WTC11 (cell line): ENCODE measurements around the gene CPA4. TPM values are rescaled to one million over a fixed set of nuclear protein-coding genes. Genes with fewer than 3 reads are reported as not detected.

ENCODE experiments used
- ATAC-seq: fragments of 200-7000 bp; cut with Tn5 transposase; 2 replicates; pipeline ENCODE4 v1.10.0; 2021; ENCODE audit warnings: mild to moderate bottlenecking, moderate library complexity
- CTCF ChIA-PET: fragments of 300-600 bp; sonication (Branson Sonifier 250); formaldehyde crosslinking; loops from one replicate; lab custom pipeline; 2021; ENCODE audit warnings: antibody characterized with exemption; lab: Charles Lee
- POLR2A ChIA-PET: fragments of 350-600 bp; sonication (Branson Sonifier 250); formaldehyde crosslinking; loops from one replicate; lab custom pipeline; 2021; ENCODE audit warnings: antibody characterized with exemption; lab: Charles Lee
- DNase-seq: peaks from one replicate; pipeline ENCODE4 v3.0.0; 2021; ENCODE audit warnings: low spot score
- H3K27ac Mint-ChIP-seq: 2 replicates; pipeline ENCODE4 v1.8.0; 2021; ENCODE audit warnings: mixed read lengths
- H3K27me3 Mint-ChIP-seq: 2 replicates; pipeline ENCODE4 v1.8.0; 2021; ENCODE audit warnings: low read depth, mild to moderate bottlenecking, moderate library complexity, mixed read lengths
- H3K36me3 Mint-ChIP-seq: 2 replicates; pipeline ENCODE4 v1.8.0; 2021; ENCODE audit warnings: mixed read lengths
- H3K4me1 Mint-ChIP-seq: 2 replicates; pipeline ENCODE4 v1.8.0; 2022; ENCODE audit warnings: mixed read lengths
- H3K4me3 Mint-ChIP-seq: 2 replicates; pipeline ENCODE4 v1.8.0; 2021; ENCODE audit warnings: mild to moderate bottlenecking, moderate library complexity, mixed read lengths
- H3K9me3 Mint-ChIP-seq: 2 replicates; pipeline ENCODE4 v1.8.0; 2021; ENCODE audit warnings: mixed read lengths
- ATF6 ChIP-seq: sonication (generic); formaldehyde crosslinking; IDR thresholded peaks from 2 replicates; pipeline ENCODE4 v1.8.1; 2023; ENCODE audit warnings: mild to moderate bottlenecking, missing genetic modification reagents
- CTCF ChIP-seq: fragments of 200-600 bp; IDR thresholded peaks from 2 replicates; pipeline ENCODE4 v1.8.0; 2022; ENCODE audit warnings: antibody characterized with exemption
- E2F1 ChIP-seq: sonication (generic); formaldehyde crosslinking; IDR thresholded peaks from 2 replicates; pipeline ENCODE4 v1.8.0; 2022; ENCODE audit warnings: mild to moderate bottlenecking, missing genetic modification reagents
- ERG ChIP-seq: fragments of 250-450 bp; sonication (Bioruptor Pico); IDR thresholded peaks from 2 replicates; pipeline ENCODE4 v1.8.0; 2021; ENCODE audit warnings: mild to moderate bottlenecking
- FOXP4 ChIP-seq: sonication (generic); formaldehyde crosslinking; IDR thresholded peaks from 2 replicates; pipeline ENCODE4 v1.8.0; 2022; ENCODE audit warnings: mild to moderate bottlenecking, missing genetic modification reagents
- JAZF1 ChIP-seq: fragments of 250-450 bp; sonication (Bioruptor Pico); IDR thresholded peaks from 2 replicates; pipeline ENCODE4 v1.9.0; 2021; ENCODE audit warnings: moderate library complexity, mild to moderate bottlenecking, inconsistent platforms
- KAT7 ChIP-seq: sonication (generic); formaldehyde crosslinking; IDR thresholded peaks from 2 replicates; pipeline ENCODE4 v1.8.1; 2023; ENCODE audit warnings: missing genetic modification reagents, mild to moderate bottlenecking, borderline replicate concordance
- MYBL2 ChIP-seq: sonication (generic); formaldehyde crosslinking; IDR thresholded peaks from 2 replicates; pipeline ENCODE4 v1.8.1; 2023; ENCODE audit warnings: mild to moderate bottlenecking, moderate library complexity, missing genetic modification reagents
- NFATC4 ChIP-seq: fragments of 250-450 bp; sonication (Bioruptor Pico); IDR thresholded peaks from 2 replicates; pipeline ENCODE4 v1.9.0; 2021; ENCODE audit warnings: mild to moderate bottlenecking
- SMAD4 ChIP-seq: sonication (generic); formaldehyde crosslinking; IDR thresholded peaks from 2 replicates; pipeline ENCODE4 v1.8.0; 2022; ENCODE audit warnings: mild to moderate bottlenecking, missing genetic modification reagents
- TCF7 ChIP-seq: sonication (generic); formaldehyde crosslinking; IDR thresholded peaks from 2 replicates; pipeline ENCODE4 v1.8.0; 2022; ENCODE audit warnings: mild to moderate bottlenecking, low read depth, missing genetic modification reagents, moderate library complexity
- USF1 ChIP-seq: sonication (generic); formaldehyde crosslinking; IDR thresholded peaks from 2 replicates; pipeline ENCODE4 v1.8.0; 2022; ENCODE audit warnings: mild to moderate bottlenecking, missing genetic modification reagents
- USF2 ChIP-seq: sonication (generic); formaldehyde crosslinking; IDR thresholded peaks from 2 replicates; pipeline ENCODE4 v1.8.1; 2023; ENCODE audit warnings: mild to moderate bottlenecking, missing genetic modification reagents, moderate library complexity
- ZMAT4 ChIP-seq: fragments of 250-450 bp; sonication (Bioruptor Pico); IDR thresholded peaks from 2 replicates; pipeline ENCODE4 v1.9.0; 2021; ENCODE audit warnings: mild to moderate bottlenecking
- ZNF232 ChIP-seq: sonication (generic); formaldehyde crosslinking; IDR thresholded peaks from 2 replicates; pipeline ENCODE4 v1.8.0; 2022; ENCODE audit warnings: mild to moderate bottlenecking, missing genetic modification reagents
- ZNF263 ChIP-seq: sonication (generic); formaldehyde crosslinking; IDR thresholded peaks from 2 replicates; pipeline ENCODE4 v1.8.1; 2022; ENCODE audit warnings: low read depth, mild to moderate bottlenecking, moderate library complexity, missing genetic modification reagents
- ZNF281 ChIP-seq: sonication (generic); formaldehyde crosslinking; IDR thresholded peaks from 2 replicates; pipeline ENCODE4 v1.8.0; 2023; ENCODE audit warnings: mild to moderate bottlenecking, missing genetic modification reagents
- total RNA-seq: library from RNA; stranded (reverse); gene quantifications from 3 replicates; pipeline ENCODE4 v1.2.3, GENCODE V29; 2021

CPA4 gene
- total RNA-seq, 1 experiment from 2014 or later, result not detected

- CTCF ChIA-PET, result interaction anchor here (0.9 kb wide), 1 partner anchor 76 kb away, joined by 4 read pairs; no protein-coding TSS in a partner anchor
- TF ChIP-seq E2F1 (CRISPR knock-in tag) (no peak), NFATC4 (CRISPR knock-in tag) (no peak), ZMAT4 (CRISPR knock-in tag) (no peak), ATF6 (no peak), JAZF1 (no peak), FOXP4 (no peak), ZNF263 (no peak), CTCF (no peak), KAT7 (CRISPR knock-in tag) (no peak), USF1 (no peak), SMAD4 (CRISPR knock-in tag) (no peak), USF2 (no peak), ERG (CRISPR knock-in tag) (no peak), TCF7 (CRISPR knock-in tag) (no peak), ZNF232 (CRISPR knock-in tag) (no peak), MYBL2 (CRISPR knock-in tag) (no peak), ZNF281 (CRISPR knock-in tag) (no peak)
- DNase-seq (no peak), ATAC-seq (no peak)
- POLR2A ChIA-PET, result interaction anchor here (0.6 kb wide), 1 partner anchor 123 kb away, joined by 3 read pairs; no protein-coding TSS in a partner anchor
- H3K36me3 Mint-ChIP-seq, result no peaks in the 10 kb centered on the region
- H3K27me3 Mint-ChIP-seq, result no peaks in the 10 kb centered on the region
- peaks cover 6% of the 10 kb centered on the region for H3K9me3 Mint-ChIP-seq
- H3K27ac Mint-ChIP-seq, result no peak overlapping the region
- H3K4me3 Mint-ChIP-seq, result no peak overlapping the region
- no peaks in the 10 kb centered on the region for H3K4me1 Mint-ChIP-seq
Measured at GRCh38 chr7:130305433-130306042, 12.6 kb downstream of the CPA4 start.
